ENCODE measurements around the gene NIPA2.

Gene NIPA2

GRCh38 chr15:22907161-22907950 is 68.9 kb downstream of the NIPA2 start:
- Histone ChIP-seq H3K4me1 (ENCODE audit: control insufficient read depth, insufficient read depth, low read length) (no peaks in the 10 kb centered on the region), H3K9me3 (replicated peaks; ENCODE audit: low read length) (no peaks in the 10 kb centered on the region), H3K4me3 (ENCODE audit: low read length) (no peak overlapping the region), H3K27me3 (ENCODE audit: control insufficient read depth, insufficient read depth, low read length) (no peaks in the 10 kb centered on the region), H3K36me3 (ENCODE audit: insufficient read depth, low read length) (peaks cover 73% of the 10 kb centered on the region), H3K9ac (ENCODE audit: low read depth, low read length) (no peak overlapping the region), H3K4me2 (ENCODE audit: low read length) (no peak overlapping the region)

GRCh38 chr15:22908830-22909229 is 70.4 kb downstream of the NIPA2 start:
- Histone ChIP-seq H3K4me2 (ENCODE audit: low read length) (no peak overlapping the region), H3K4me1 (ENCODE audit: control insufficient read depth, insufficient read depth, low read length) (no peaks in the 10 kb centered on the region), H3K27me3 (ENCODE audit: control insufficient read depth, insufficient read depth, low read length) (no peaks in the 10 kb centered on the region), H3K9me3 (replicated peaks; ENCODE audit: low read length) (no peaks in the 10 kb centered on the region), H3K9ac (ENCODE audit: low read depth, low read length) (no peak overlapping the region), H3K36me3 (ENCODE audit: insufficient read depth, low read length) (peaks cover 75% of the 10 kb centered on the region), H3K4me3 (ENCODE audit: low read length) (no peak overlapping the region)

GRCh38 chr15:22911306-22911705 is 72.8 kb downstream of the NIPA2 start:
- Histone ChIP-seq H3K27me3 (ENCODE audit: control insufficient read depth, insufficient read depth, low read length) (no peaks in the 10 kb centered on the region), H3K4me1 (ENCODE audit: control insufficient read depth, insufficient read depth, low read length) (no peaks in the 10 kb centered on the region), H3K36me3 (ENCODE audit: insufficient read depth, low read length) (peaks cover 81% of the 10 kb centered on the region), H3K4me3 (ENCODE audit: low read length) (no peak overlapping the region), H3K4me2 (ENCODE audit: low read length) (no peak overlapping the region), H3K9ac (ENCODE audit: low read depth, low read length) (no peak overlapping the region), H3K9me3 (replicated peaks; ENCODE audit: low read length) (no peaks in the 10 kb centered on the region)

DNA sequence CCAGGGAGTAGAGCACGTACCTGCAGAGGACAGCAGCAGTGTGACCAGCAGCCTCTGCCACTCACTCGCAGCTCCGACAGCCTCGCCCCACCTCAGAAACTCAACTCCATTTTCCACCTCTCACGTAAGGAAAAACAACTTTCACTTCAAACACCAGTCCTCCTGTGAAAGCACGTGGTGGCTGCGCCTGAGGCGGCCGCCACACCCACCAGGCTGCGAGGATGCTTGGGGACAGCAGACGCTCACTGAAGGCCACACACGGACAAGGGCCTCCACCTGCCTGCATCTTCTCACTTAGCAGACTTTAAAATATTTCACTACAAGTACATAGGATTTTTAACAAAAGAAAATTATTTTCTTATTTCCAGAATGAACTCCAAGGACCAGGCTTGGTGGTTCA is 73.8 kb downstream of the NIPA2 start:
- Histone ChIP-seq H3K36me3 (ENCODE audit: insufficient read depth, low read length) (peaks cover 85% of the 10 kb centered on the region), H3K9me3 (replicated peaks; ENCODE audit: low read length) (no peaks in the 10 kb centered on the region), H3K4me1 (ENCODE audit: control insufficient read depth, insufficient read depth, low read length) (no peaks in the 10 kb centered on the region), H3K9ac (ENCODE audit: low read depth, low read length) (no peak overlapping the region), H3K4me2 (ENCODE audit: low read length) (no peak overlapping the region), H3K27me3 (ENCODE audit: control insufficient read depth, insufficient read depth, low read length) (no peaks in the 10 kb centered on the region), H3K4me3 (ENCODE audit: low read length) (no peak overlapping the region)

DNA sequence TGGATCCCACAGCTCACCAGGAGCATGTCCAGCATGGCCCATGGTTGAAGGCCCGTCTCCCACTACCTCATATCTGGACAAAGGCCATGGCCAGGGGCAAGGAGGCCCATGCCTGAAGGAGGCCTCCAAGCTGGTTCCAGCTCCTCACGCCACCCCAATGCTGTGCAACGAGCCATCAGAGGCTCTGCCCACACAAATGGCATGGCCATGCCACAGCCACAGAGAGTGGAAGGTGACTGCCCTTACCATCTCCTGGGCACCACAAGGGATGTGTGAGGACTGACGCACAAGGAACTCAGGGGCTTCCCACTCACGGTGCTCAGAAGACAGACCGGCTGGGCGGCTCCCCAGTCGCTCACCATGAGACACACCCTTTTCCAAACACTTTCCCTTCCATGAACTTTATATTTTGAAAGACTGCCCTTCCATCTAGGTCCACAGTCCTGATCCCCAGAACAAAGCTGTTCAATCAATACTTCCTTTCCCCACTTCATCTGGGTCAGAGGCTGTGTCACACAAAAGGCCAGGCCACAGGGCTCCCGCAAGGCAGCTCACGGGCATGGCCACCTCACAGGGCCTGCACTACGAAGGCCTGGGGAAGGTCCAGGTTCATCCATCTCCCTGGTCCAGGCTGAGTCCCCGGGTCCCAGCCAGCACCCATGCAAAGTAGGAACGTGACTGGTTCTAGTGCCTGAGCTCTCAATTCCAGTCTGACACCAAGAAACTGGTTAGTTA is 75.3 kb downstream of the NIPA2 start:
- Histone ChIP-seq H3K9ac (ENCODE audit: low read depth, low read length) (no peak overlapping the region), H3K4me3 (ENCODE audit: low read length) (no peak overlapping the region), H3K27me3 (ENCODE audit: control insufficient read depth, insufficient read depth, low read length) (no peaks in the 10 kb centered on the region), H3K4me2 (ENCODE audit: low read length) (no peak overlapping the region), H3K9me3 (replicated peaks; ENCODE audit: low read length) (peaks cover 3% of the 10 kb centered on the region), H3K36me3 (ENCODE audit: insufficient read depth, low read length) (peaks cover 87% of the 10 kb centered on the region), H3K4me1 (ENCODE audit: control insufficient read depth, insufficient read depth, low read length) (no peaks in the 10 kb centered on the region)

- Histone ChIP-seq H3K9ac (ENCODE audit: low read depth, low read length) (no peak overlapping the region), H3K4me1 (ENCODE audit: control insufficient read depth, insufficient read depth, low read length) (no peaks in the 10 kb centered on the region), H3K4me3 (ENCODE audit: low read length) (no peak overlapping the region), H3K27me3 (ENCODE audit: control insufficient read depth, insufficient read depth, low read length) (no peaks in the 10 kb centered on the region), H3K4me2 (ENCODE audit: low read length) (no peak overlapping the region), H3K36me3 (ENCODE audit: insufficient read depth, low read length) (peaks cover 66% of the 10 kb centered on the region), H3K9me3 (replicated peaks; ENCODE audit: low read length) (peaks cover 3% of the 10 kb centered on the region)
Observed at GRCh38 chr15:22915866-22916515, 77.5 kb downstream of the NIPA2 start.

GRCh38 chr15:22916606-22917350 is 78.3 kb downstream of the NIPA2 start:
- Histone ChIP-seq H3K27me3 (ENCODE audit: control insufficient read depth, insufficient read depth, low read length) (no peaks in the 10 kb centered on the region), H3K9ac (ENCODE audit: low read depth, low read length) (no peak overlapping the region), H3K4me3 (ENCODE audit: low read length) (no peak overlapping the region), H3K4me1 (ENCODE audit: control insufficient read depth, insufficient read depth, low read length) (no peaks in the 10 kb centered on the region), H3K9me3 (replicated peaks; ENCODE audit: low read length) (peaks cover 3% of the 10 kb centered on the region), H3K36me3 (ENCODE audit: insufficient read depth, low read length) (peaks cover 61% of the 10 kb centered on the region), H3K4me2 (ENCODE audit: low read length) (no peak overlapping the region)

DNA sequence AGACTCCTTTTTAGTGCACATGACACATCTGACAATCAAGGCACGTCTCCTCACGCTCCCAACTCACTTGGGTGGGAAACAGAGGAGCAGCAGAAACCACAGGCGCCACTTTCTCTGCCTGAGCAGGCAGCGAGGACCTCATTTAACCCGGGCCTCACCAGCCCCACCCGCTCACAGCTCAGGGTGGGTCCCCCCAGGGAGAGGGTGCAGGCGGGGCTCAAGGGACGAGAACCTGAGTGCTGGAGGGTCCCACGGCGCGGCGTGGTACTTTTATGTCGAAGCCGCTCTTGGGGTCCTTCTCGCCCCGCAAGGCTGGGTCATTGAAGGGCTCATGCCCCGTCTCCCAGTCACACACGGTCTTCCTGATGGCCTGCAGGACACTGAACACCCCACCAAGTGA is 79.1 kb downstream of the NIPA2 start:
- Histone ChIP-seq H3K4me3 (ENCODE audit: low read length) (no peak overlapping the region), H3K9ac (ENCODE audit: low read depth, low read length) (no peak overlapping the region), H3K9me3 (replicated peaks; ENCODE audit: low read length) (peaks cover 3% of the 10 kb centered on the region), H3K36me3 (ENCODE audit: insufficient read depth, low read length) (peaks cover 56% of the 10 kb centered on the region), H3K4me2 (ENCODE audit: low read length) (no peak overlapping the region), H3K4me1 (ENCODE audit: control insufficient read depth, insufficient read depth, low read length) (no peaks in the 10 kb centered on the region), H3K27me3 (ENCODE audit: control insufficient read depth, insufficient read depth, low read length) (no peaks in the 10 kb centered on the region)

Measured in skeletal muscle satellite cell (primary cell).